GM15510 (cell line): ENCODE measurements around the gene KIF18B.

Experiments
- POLR2A ChIP-seq: IDR thresholded peaks from 3 replicates; pipeline ENCODE4 v1.6.1; 2011; ENCODE audit warnings: borderline replicate concordance; ENCODE audit not compliant: insufficient read length; ENCODE audit errors: extremely low read depth

KIF18B gene

GRCh38 chr17:44977814-44978550 lies 30.4 kb upstream of the KIF18B start:
- no peak for TF ChIP-seq POLR2A

GRCh38 chr17:44977065-44977464 lies 29.5 kb upstream of the KIF18B start:
- no peak for TF ChIP-seq POLR2A

GRCh38 chr17:44976206-44976605 lies 28.6 kb upstream of the KIF18B start:
- TF ChIP-seq POLR2A: no peak

GRCh38 chr17:44972953-44973352 lies 25.4 kb upstream of the KIF18B start:
- TF ChIP-seq POLR2A: no peak

- TF ChIP-seq POLR2A: no peak
These were observed 24.4 kb upstream of the KIF18B start for GRCh38 chr17:44971776-44972483.

GRCh38 chr17:44970136-44970741 lies 22.7 kb upstream of the KIF18B start:
- no peak for TF ChIP-seq POLR2A

- no peak for TF ChIP-seq POLR2A
These were observed 21.7 kb upstream of the KIF18B start for GRCh38 chr17:44969144-44969780.

GRCh38 chr17:44968225-44969143 lies 20.9 kb upstream of the KIF18B start, which contains the start of gene C1QL1:
Gene C1QL1, minus strand, starts transcription at chr17:44968303. Its CDS starts 255 bp downstream, at chr17:44968048.
- no peak for TF ChIP-seq POLR2A

GRCh38 chr17:44967907-44968224 lies 20.3 kb upstream of the KIF18B start:
- no peak for TF ChIP-seq POLR2A

- no peak for TF ChIP-seq POLR2A
These were observed 19.7 kb upstream of the KIF18B start for GRCh38 chr17:44967026-44967906.

GRCh38 chr17:44966348-44967025 lies 18.9 kb upstream of the KIF18B start:
- TF ChIP-seq POLR2A: no peak

- no peak for TF ChIP-seq POLR2A
These were observed 18.1 kb upstream of the KIF18B start for GRCh38 chr17:44965481-44966234.
